GM23248 (cell line): ENCODE measurements around the gene TRPM3. TPM values are rescaled to one million over a fixed set of nuclear protein-coding genes. Genes with fewer than 3 reads are reported as not detected.

ENCODE experiments used
- DNase-seq: peaks from one replicate; pipeline ENCODE4 v3.0.0-alpha.2; 2015
- H2AFZ ChIP-seq: fragments of 200-600 bp; sonication (generic); 2 replicates; pipeline ENCODE4 v1.6.1; 2016; ENCODE audit warnings: antibody characterized with exemption
- H3F3A ChIP-seq: fragments of 200-600 bp; sonication (generic); 2 replicates; pipeline ENCODE4 v1.6.1; 2016; ENCODE audit warnings: mild to moderate bottlenecking, antibody characterized with exemption, mixed run types; ENCODE audit not compliant: insufficient read depth
- H3K27ac ChIP-seq: fragments of 200-600 bp; sonication (generic); 2 replicates; pipeline ENCODE4 v1.5.1; 2016; ENCODE audit warnings: mild to moderate bottlenecking
- H3K27me3 ChIP-seq: fragments of 200-600 bp; sonication (generic); replicated peaks from 2 replicates; pipeline ENCODE4 v1.6.1; 2016; ENCODE audit warnings: mild to moderate bottlenecking; ENCODE audit not compliant: insufficient read depth
- H3K36me3 ChIP-seq: fragments of 200-600 bp; sonication (generic); 2 replicates; pipeline ENCODE4 v1.6.1; 2016; ENCODE audit warnings: low read depth, mild to moderate bottlenecking
- H3K4me1 ChIP-seq: fragments of 200-600 bp; sonication (generic); 2 replicates; pipeline ENCODE4 v1.6.1; 2016; ENCODE audit warnings: mild to moderate bottlenecking; ENCODE audit not compliant: insufficient read depth
- H3K4me2 ChIP-seq: fragments of 200-600 bp; sonication (generic); one replicate; pipeline ENCODE4 v1.6.1; 2016; ENCODE audit warnings: mild to moderate bottlenecking; ENCODE audit not compliant: unreplicated experiment
- H3K4me3 ChIP-seq: fragments of 200-600 bp; sonication (generic); 2 replicates; pipeline ENCODE4 v1.5.1; 2016; ENCODE audit warnings: mild to moderate bottlenecking
- H3K79me2 ChIP-seq: fragments of 200-600 bp; sonication (generic); 2 replicates; pipeline ENCODE4 v1.6.1; 2016; ENCODE audit warnings: mild to moderate bottlenecking; ENCODE audit not compliant: insufficient read depth
- H3K9ac ChIP-seq: fragments of 200-600 bp; sonication (generic); 2 replicates; pipeline ENCODE4 v1.6.1; 2016; ENCODE audit warnings: mild to moderate bottlenecking
- H3K9me2 ChIP-seq: fragments of 200-600 bp; sonication (generic); 2 replicates; pipeline ENCODE4 v1.6.1; 2016; ENCODE audit warnings: mixed run types, mild to moderate bottlenecking, moderate library complexity; ENCODE audit not compliant: insufficient read depth
- H3K9me3 ChIP-seq: fragments of 200-600 bp; sonication (generic); one replicate; pipeline ENCODE4 v1.6.1; 2017; ENCODE audit warnings: low read depth
- H4K20me1 ChIP-seq: fragments of 200-600 bp; sonication (generic); 2 replicates; pipeline ENCODE4 v1.6.0; 2016; ENCODE audit not compliant: insufficient read depth
- EZH2 ChIP-seq: fragments of 200-600 bp; sonication (generic); IDR thresholded peaks from 2 replicates; pipeline ENCODE4 v1.6.1; 2018; ENCODE audit warnings: antibody characterized with exemption, mild to moderate bottlenecking; ENCODE audit not compliant: insufficient read depth, poor library complexity, severe bottlenecking
- EZH2phosphoT487 ChIP-seq: fragments of 200-600 bp; sonication (generic); IDR thresholded peaks from 2 replicates; pipeline ENCODE4 v1.6.1; 2018; ENCODE audit warnings: antibody characterized with exemption, moderate library complexity, mild to moderate bottlenecking, low read depth; ENCODE audit not compliant: insufficient read depth
- WGBS, 2 experiments: methylation state at CpG; one replicate each; pipeline ENCODE4 v1.1.6; 2015 to 2017; ENCODE audit warnings: low lambda C conversion rate in 2 of 2, low coverage in 1 of 2; ENCODE audit errors: missing lambda C conversion rate in 2 of 2; 5-methylcytosine and 5-hydroxymethylcytosine counted together
- in situ Hi-C: fragments of 300-500 bp; cut with MboI; formaldehyde crosslinking; loops from 2 replicates; pipeline ENCODE4 v1.15.0; 2020
- polyA plus RNA-seq: library from polyadenylated mRNA; unstranded; fragments of >200 nt; fragmentation: Nextera tagmentation; extraction: Ambion mirVana; gene quantifications from 2 replicates; pipeline ENCODE4 v1.2.1, GENCODE V29; 2016
- total RNA-seq: library from RNA; depleted of rRNA; stranded (reverse); fragments of >200 nt; shearing (Covaris generic); gene quantifications from 2 replicates; pipeline ENCODE4 v1.2.3, GENCODE V29; 2014

The TRPM3 gene
- total and polyA plus RNA-seq, 2 experiments from 2014 or later = not detected

DNA sequence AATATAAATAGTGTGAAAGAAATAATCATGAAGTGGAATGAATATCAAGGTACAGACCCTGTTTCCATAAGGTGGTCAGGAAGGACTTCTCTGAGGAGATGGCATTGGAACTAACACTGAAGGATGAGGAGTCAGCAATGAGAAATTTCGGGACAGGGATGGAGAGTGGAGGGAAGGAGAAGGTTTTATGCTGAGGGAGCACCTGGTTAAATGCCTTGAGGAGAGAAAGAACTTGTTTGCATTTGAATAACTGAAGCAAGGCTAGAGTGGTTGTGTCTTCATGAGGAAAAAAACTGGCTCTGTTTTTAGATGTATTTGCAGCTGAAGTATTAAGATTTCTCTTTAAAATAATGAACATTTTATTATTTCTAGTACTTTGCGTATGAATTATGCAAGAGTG, 180.8 kb downstream of the TRPM3 start:
- TF ChIP-seq EZH2phosphoT487 (no peak), EZH2 (no peak)
- DNase-seq = no peak
- Histone ChIP-seq H3K9me2 (no peaks in the 10 kb centered on the region), H3K79me2 (no peaks in the 10 kb centered on the region), H3K4me3 (no peak overlapping the region), H3F3A (peaks cover 10% of the 10 kb centered on the region), H2AFZ (no peak overlapping the region), H4K20me1 (no peaks in the 10 kb centered on the region), H3K4me1 (peaks cover 13% of the 10 kb centered on the region), H3K36me3 (no peaks in the 10 kb centered on the region), H3K27ac (no peak overlapping the region), H3K9me3 (no peaks in the 10 kb centered on the region), H3K9ac (no peak overlapping the region), H3K27me3 (peaks cover 9% of the 10 kb centered on the region; the same call in 1 of the 2 replicates), H3K4me2 (no peak overlapping the region)
- WGBS, 2 experiments = 22 to 26% methylated on average over 2 of the region's 2 CpGs
- in situ Hi-C loops = no loop called here

DNA sequence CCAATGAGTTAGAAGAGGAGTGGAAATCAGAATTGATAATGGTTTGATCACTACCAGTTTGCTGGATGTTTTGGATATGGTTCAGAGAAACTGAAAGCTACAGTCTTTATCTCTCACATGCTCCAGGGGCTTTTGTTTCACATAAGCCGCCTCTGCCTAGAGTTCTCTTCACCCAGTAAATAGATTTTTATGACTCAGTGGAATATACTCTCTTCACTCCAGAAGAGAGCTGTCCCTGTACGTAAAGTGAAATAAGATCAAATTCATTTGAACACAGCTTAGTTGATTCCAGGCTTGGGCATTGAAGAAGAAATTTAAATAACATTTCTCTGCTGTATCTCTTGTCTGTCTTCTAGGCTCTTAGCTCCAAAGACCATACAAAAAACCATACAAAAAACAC, 184.9 kb downstream of the TRPM3 start:
- H3K4me1 ChIP-seq = peaks cover 40% of the 10 kb centered on the region
- in situ Hi-C loops = no loop called here
- H4K20me1 ChIP-seq = no peaks in the 10 kb centered on the region
- peak; percentile 14 for DNase-seq
- no peak overlapping the region for H3K27ac ChIP-seq
- H3K4me3 ChIP-seq = no peak overlapping the region
- no peak overlapping the region for H3K9ac ChIP-seq
- no peaks in the 10 kb centered on the region for H3K9me3 ChIP-seq
- no peaks in the 10 kb centered on the region for H3K36me3 ChIP-seq
- H3K4me2 ChIP-seq = no peak overlapping the region
- peaks cover 6% of the 10 kb centered on the region; the same call in 1 of the 2 replicates for H3K27me3 ChIP-seq
- TF ChIP-seq EZH2 (no peak), EZH2phosphoT487 (no peak)
- no peak overlapping the region for H2AFZ ChIP-seq
- H3K9me2 ChIP-seq = no peaks in the 10 kb centered on the region
- WGBS, 2 experiments = 50 to 51% methylated on average over 2 of the region's 2 CpGs
- no peaks in the 10 kb centered on the region for H3K79me2 ChIP-seq
- H3F3A ChIP-seq = peaks cover 28% of the 10 kb centered on the region

DNA sequence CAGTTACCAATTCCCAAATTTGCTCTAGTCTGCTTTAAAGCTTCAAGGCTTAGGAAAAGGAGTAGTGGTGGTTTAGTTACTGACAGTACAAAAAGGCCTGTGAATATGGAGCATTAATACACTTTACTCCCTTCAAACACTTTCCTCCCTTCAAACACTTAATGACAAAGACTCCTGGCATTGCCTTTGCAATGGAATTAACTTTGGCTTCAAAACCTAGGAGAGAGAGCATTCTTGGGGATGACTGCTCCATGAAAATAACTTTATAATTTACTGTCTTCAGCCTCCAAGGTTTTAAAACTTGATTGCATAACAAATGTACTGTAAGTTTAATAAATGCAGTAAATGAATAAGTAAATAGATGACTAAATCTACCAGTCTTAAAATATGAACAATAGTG, 185.6 kb downstream of the TRPM3 start:
- Histone ChIP-seq H3K36me3 (no peaks in the 10 kb centered on the region), H3K79me2 (no peaks in the 10 kb centered on the region), H2AFZ (no peak overlapping the region), H3K27ac (no peak overlapping the region), H3F3A (peaks cover 28% of the 10 kb centered on the region), H3K4me1 (peaks cover 40% of the 10 kb centered on the region), H3K9ac (no peak overlapping the region), H3K9me2 (no peaks in the 10 kb centered on the region), H3K4me2 (no peak overlapping the region), H3K4me3 (no peak overlapping the region), H4K20me1 (no peaks in the 10 kb centered on the region), H3K27me3 (peaks cover 6% of the 10 kb centered on the region; the same call in 1 of the 2 replicates), H3K9me3 (no peaks in the 10 kb centered on the region)
- peak; percentile 69 for DNase-seq
- TF ChIP-seq EZH2 (no peak), EZH2phosphoT487 (no peak)
- in situ Hi-C loops = no loop called here

DNA sequence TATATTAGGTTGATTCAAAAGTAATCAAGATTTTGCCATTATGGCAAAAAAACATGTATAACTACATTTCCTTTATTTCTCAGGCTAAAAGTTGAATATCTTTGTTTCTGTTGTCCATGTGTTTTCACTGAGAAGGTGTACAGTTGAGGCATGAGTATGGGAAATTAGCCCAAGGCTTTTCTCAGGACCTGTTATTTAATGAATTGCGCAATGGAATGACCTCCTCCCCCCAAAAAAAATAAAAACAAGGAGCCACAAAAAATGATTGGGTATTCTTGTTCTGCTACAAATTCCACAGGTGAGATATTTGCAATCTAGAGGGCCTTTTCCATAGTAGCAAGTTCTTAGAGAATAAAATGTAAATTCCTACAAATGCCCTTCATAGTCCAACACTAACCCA, 186.8 kb downstream of the TRPM3 start:
- Histone ChIP-seq H3K4me1 (peaks cover 40% of the 10 kb centered on the region), H4K20me1 (no peaks in the 10 kb centered on the region), H3K4me3 (no peak overlapping the region), H2AFZ (no peak overlapping the region), H3K9me2 (no peaks in the 10 kb centered on the region), H3K4me2 (no peak overlapping the region), H3F3A (peaks cover 28% of the 10 kb centered on the region), H3K27ac (no peak overlapping the region), H3K36me3 (no peaks in the 10 kb centered on the region), H3K79me2 (no peaks in the 10 kb centered on the region), H3K9ac (no peak overlapping the region), H3K9me3 (no peaks in the 10 kb centered on the region), H3K27me3 (no peaks in the 10 kb centered on the region; the same call in 1 of the 2 replicates)
- no peak for TF ChIP-seq EZH2phosphoT487
- no peak for TF ChIP-seq EZH2
- in situ Hi-C loops = no loop called here
- WGBS, 2 experiments = 61 to 85% methylated on average over 1 of the region's 1 CpG
- DNase-seq = no peak

GRCh38 chr9:70933321-70933720, 188.1 kb downstream of the TRPM3 start:
- Histone ChIP-seq H3K27ac (no peak overlapping the region), H3K9ac (no peak overlapping the region), H3K9me3 (no peaks in the 10 kb centered on the region), H3K4me1 (peaks cover 40% of the 10 kb centered on the region), H3F3A (peaks cover 28% of the 10 kb centered on the region), H3K4me3 (no peak overlapping the region), H4K20me1 (no peaks in the 10 kb centered on the region), H3K27me3 (no peaks in the 10 kb centered on the region), H3K79me2 (no peaks in the 10 kb centered on the region), H3K36me3 (no peaks in the 10 kb centered on the region), H3K9me2 (no peaks in the 10 kb centered on the region), H3K4me2 (peak overlapping the region; percentile 42), H2AFZ (0 out of 2 replicates have a peak overlapping the region, but pooled peaks have one; percentile 8)
- DNase-seq = peak; percentile 50
- in situ Hi-C loops = no loop called here
- no peak for TF ChIP-seq EZH2phosphoT487
- TF ChIP-seq EZH2 = no peak
- WGBS, 2 experiments = 57 to 58% methylated on average over 1 of the region's 1 CpG
